ENCODE data around the gene INPP5B.

INPP5B gene

DNA sequence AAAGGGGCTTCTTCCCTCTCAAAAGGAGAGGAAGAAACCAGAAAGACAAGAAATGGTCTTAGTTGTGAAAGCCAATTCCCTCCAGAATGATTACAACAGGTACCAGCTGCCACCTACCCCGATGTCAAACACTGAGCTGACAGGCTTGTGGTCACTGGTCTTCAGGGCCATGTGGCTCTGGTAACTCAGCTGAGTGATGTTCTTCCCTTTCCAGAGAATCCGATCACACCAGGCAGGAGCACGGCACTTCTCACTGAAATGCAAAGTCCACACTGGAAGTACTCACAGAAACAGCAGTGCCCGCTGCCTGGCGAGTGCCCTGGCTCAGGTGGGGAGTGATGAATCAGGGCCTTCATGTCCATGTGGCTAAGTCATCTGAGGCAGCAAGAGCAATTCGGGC, 68.8 kb downstream of the INPP5B start:
- TF ChIP-seq SIN3A (IDR thresholded peaks at IDR 0.05; ENCODE audit: borderline replicate concordance, insufficient read depth, low read length) (no peak), FOXP2 (optimal IDR thresholded peaks at IDR 0.05; ENCODE audit: borderline replicate concordance, extremely low read depth, extremely low read length, insufficient read depth) (no peak), TAF1 (IDR thresholded peaks at IDR 0.05; ENCODE audit: borderline replicate concordance, insufficient read depth, low read length) (no peak), POLR2AphosphoS5 (IDR thresholded peaks at IDR 0.05; ENCODE audit: low read depth, low read length) (no peak), REST (IDR thresholded peaks at IDR 0.05; ENCODE audit: insufficient read depth in 1 of 2, low read depth in 2 of 2, low read length in 2 of 2) (no peak)

- no peak for TF ChIP-seq POLR2AphosphoS5 (IDR thresholded peaks at IDR 0.05; ENCODE audit: low read depth, low read length)
- no peak for TF ChIP-seq TAF1 (IDR thresholded peaks at IDR 0.05; ENCODE audit: borderline replicate concordance, insufficient read depth, low read length)
- no peak for TF ChIP-seq FOXP2 (optimal IDR thresholded peaks at IDR 0.05; ENCODE audit: borderline replicate concordance, extremely low read depth, extremely low read length, insufficient read depth)
- TF ChIP-seq REST (IDR thresholded peaks at IDR 0.05; ENCODE audit: insufficient read depth in 1 of 2, low read depth in 2 of 2, low read length in 2 of 2) = no peak
Measured at GRCh38 chr1:37875833-37876232, 71.0 kb downstream of the INPP5B start.

GRCh38 chr1:37872692-37873091, 74.2 kb downstream of the INPP5B start:
- no peak for TF ChIP-seq FOXP2 (optimal IDR thresholded peaks at IDR 0.05; ENCODE audit: borderline replicate concordance, extremely low read depth, extremely low read length, insufficient read depth)
- no peak for TF ChIP-seq POLR2AphosphoS5 (IDR thresholded peaks at IDR 0.05; ENCODE audit: low read depth, low read length)
- no peak for TF ChIP-seq TAF1 (IDR thresholded peaks at IDR 0.05; ENCODE audit: borderline replicate concordance, insufficient read depth, low read length)
- no peak for TF ChIP-seq SIN3A (IDR thresholded peaks at IDR 0.05; ENCODE audit: borderline replicate concordance, insufficient read depth, low read length)
- TF ChIP-seq REST (IDR thresholded peaks at IDR 0.05; ENCODE audit: insufficient read depth in 1 of 2, low read depth in 2 of 2, low read length in 2 of 2) = no peak

GRCh38 chr1:37868466-37868865, 78.4 kb downstream of the INPP5B start:
- TF ChIP-seq REST (IDR thresholded peaks at IDR 0.05; ENCODE audit: insufficient read depth in 1 of 2, low read depth in 2 of 2, low read length in 2 of 2) (no peak), SIN3A (IDR thresholded peaks at IDR 0.05; ENCODE audit: borderline replicate concordance, insufficient read depth, low read length) (no peak), FOXP2 (optimal IDR thresholded peaks at IDR 0.05; ENCODE audit: borderline replicate concordance, extremely low read depth, extremely low read length, insufficient read depth) (no peak), POLR2AphosphoS5 (IDR thresholded peaks at IDR 0.05; ENCODE audit: low read depth, low read length) (no peak), TAF1 (IDR thresholded peaks at IDR 0.05; ENCODE audit: borderline replicate concordance, insufficient read depth, low read length) (no peak)

DNA sequence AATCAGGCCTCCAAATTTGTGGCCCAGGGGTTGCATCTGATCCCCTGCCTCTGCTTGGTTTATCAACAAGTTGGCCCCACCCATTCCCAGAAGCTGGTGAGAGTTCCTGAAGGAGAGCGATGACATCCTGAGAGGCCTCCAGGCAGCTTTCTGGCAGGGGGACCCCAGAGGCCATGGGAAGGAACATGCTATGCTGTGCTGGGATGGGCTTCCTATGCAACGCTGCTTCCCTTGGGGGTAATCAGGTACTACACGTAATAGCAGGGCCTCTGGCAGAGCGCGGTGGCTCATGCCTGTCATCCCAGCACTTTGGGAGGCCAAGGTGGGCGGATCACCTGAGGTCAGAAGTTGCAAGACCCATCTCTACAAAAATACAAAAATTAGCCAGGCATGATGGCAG, 79.1 kb downstream of the INPP5B start:
- TF ChIP-seq REST (IDR thresholded peaks at IDR 0.05; ENCODE audit: insufficient read depth in 1 of 2, low read depth in 2 of 2, low read length in 2 of 2) (no peak), SIN3A (IDR thresholded peaks at IDR 0.05; ENCODE audit: borderline replicate concordance, insufficient read depth, low read length) (no peak), POLR2AphosphoS5 (IDR thresholded peaks at IDR 0.05; ENCODE audit: low read depth, low read length) (no peak), FOXP2 (optimal IDR thresholded peaks at IDR 0.05; ENCODE audit: borderline replicate concordance, extremely low read depth, extremely low read length, insufficient read depth) (no peak), TAF1 (IDR thresholded peaks at IDR 0.05; ENCODE audit: borderline replicate concordance, insufficient read depth, low read length) (no peak)
